Activated CD4-positive, alpha-beta T cell treated with anti-CD3 and anti-CD28 coated beads for 36 hours (primary cell): ENCODE results near the gene RPL10. TPM values are rescaled to one million over a fixed set of nuclear protein-coding genes. Genes with fewer than 3 reads are reported as not detected.

Experiments used
- ATAC-seq: fragments of 200-7000 bp; cut with Tn5 transposase; one replicate; pipeline ENCODE4 v1.10.0; 2021; ENCODE audit warnings: mild to moderate bottlenecking, moderate library complexity
- CTCF ChIA-PET: fragments of 350-600 bp; sonication (Branson Sonifier 250); formaldehyde crosslinking; loops from one replicate; lab custom pipeline; 2021; ENCODE audit warnings: antibody characterized with exemption; lab: Charles Lee
- POLR2A ChIA-PET: fragments of 350-600 bp; sonication (Branson Sonifier 250); formaldehyde crosslinking; loops from one replicate; lab custom pipeline; 2021; ENCODE audit warnings: antibody characterized with exemption, inconsistent platforms; lab: Charles Lee
- DNase-seq: peaks from one replicate; pipeline ENCODE4 v3.0.0-alpha.2; 2020
- H3K27ac Mint-ChIP-seq: one replicate; pipeline ENCODE4 v1.8.0; 2021; ENCODE audit warnings: mixed read lengths
- H3K27me3 Mint-ChIP-seq: one replicate; pipeline ENCODE4 v1.8.0; 2021; ENCODE audit warnings: mixed read lengths
- H3K36me3 Mint-ChIP-seq: one replicate; pipeline ENCODE4 v1.8.0; 2021; ENCODE audit warnings: low read depth, mixed read lengths
- H3K4me1 Mint-ChIP-seq: one replicate; pipeline ENCODE4 v1.8.0; 2021; ENCODE audit warnings: mixed read lengths
- H3K4me3 Mint-ChIP-seq: one replicate; pipeline ENCODE4 v1.8.0; 2021; ENCODE audit warnings: mild to moderate bottlenecking, moderate library complexity, mixed read lengths
- H3K9me3 Mint-ChIP-seq: one replicate; pipeline ENCODE4 v1.8.0; 2021; ENCODE audit warnings: low read depth, mixed read lengths
- intact Hi-C, 2 experiments: fragments of 100-400 bp; cut with DNase I in 1 of 2; cut with micrococcal nuclease in 1 of 2; formaldehyde crosslinking; loops; one replicate each; pipeline versions ENCODE4 v1.14.2 to v1.15.1; 2022 to 2024; cut with DNase I, micrococcal nuclease
- total RNA-seq, 2 experiments: library from RNA; stranded (reverse); gene quantifications; one replicate each; pipeline ENCODE4 v1.2.3, GENCODE V29; 2021

Gene RPL10
- total RNA-seq, 2 experiments from 2014 or later = 1,286 to 2,705 TPM

DNA sequence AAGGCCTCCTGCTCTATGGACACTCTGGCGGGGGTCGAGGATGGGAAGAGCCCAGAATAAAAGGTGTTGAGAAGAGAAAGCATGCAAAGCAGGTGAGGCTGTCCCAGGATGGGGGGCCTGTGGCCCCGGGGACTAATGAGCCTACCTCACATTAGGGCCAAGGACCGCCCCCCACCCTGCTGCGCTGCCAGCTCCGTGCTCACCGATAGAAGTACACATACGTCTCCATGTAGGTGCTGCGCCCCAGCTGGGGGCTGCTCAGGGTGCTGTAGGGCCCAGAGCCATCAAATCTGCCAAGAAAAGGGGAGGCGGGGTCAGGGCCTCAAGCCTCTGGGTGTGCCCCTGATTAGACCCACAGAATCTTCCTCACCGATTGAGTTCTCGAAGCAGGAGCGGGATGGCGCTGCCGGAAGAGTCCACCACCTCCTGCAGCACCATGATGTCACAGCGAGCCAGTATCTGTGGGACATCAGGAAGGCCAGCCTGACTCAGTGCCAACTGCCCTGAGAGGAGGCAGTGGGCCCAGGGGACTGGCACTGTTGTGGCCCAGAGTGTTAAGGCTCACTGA is 6.5 kb downstream of the RPL10 start:
- H3K4me1 Mint-ChIP-seq = peaks cover 6% of the 10 kb centered on the region
- H3K4me3 Mint-ChIP-seq = no peak overlapping the region
- H3K9me3 Mint-ChIP-seq = no peaks in the 10 kb centered on the region
- ATAC-seq (no peak), DNase-seq (no peak)
- peaks cover 16% of the 10 kb centered on the region for H3K36me3 Mint-ChIP-seq
- intact Hi-C loops = no loop called here
- no peaks in the 10 kb centered on the region for H3K27me3 Mint-ChIP-seq
- ChIA-PET CTCF (no interaction called here), POLR2A (interaction anchor here (1.1 kb wide), 1 partner anchor 79 kb away, joined by 3 read pairs; no protein-coding TSS in a partner anchor)
- no peak overlapping the region for H3K27ac Mint-ChIP-seq

DNA sequence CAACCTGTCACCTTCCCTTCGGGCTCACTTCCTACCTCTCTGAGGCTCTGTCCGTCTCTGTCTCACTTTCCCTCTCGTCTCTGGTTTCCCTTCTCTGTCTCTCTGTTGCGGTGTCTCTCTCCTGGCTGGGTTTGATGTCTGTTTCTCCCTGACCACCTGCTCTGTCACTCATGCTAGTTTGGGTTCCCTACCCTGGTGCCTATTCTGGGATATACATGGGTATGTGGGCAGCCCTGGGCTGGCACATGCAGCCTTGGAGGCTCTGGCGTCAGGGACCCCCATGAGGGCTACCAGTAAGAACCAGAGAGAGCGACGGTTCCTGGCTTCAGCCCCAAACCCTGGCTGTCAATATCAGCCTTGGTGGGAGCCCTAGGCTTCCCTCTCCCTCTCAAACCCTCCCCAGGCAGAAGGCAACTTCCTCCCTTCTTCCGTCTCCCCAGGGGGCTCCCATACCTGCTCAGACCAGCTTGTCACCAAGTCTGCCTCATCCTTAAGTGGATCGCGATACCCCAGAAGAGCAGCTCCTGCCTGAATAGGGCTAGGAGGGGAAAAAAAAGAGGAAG is 10.6 kb downstream of the RPL10 start:
- Mint-ChIP-seq H3K4me1 (peaks cover 13% of the 10 kb centered on the region), H3K4me3 (peak overlapping the region; percentile 64), H3K27me3 (no peaks in the 10 kb centered on the region), H3K27ac (no peak overlapping the region), H3K36me3 (peaks cover 5% of the 10 kb centered on the region), H3K9me3 (no peaks in the 10 kb centered on the region)
- CTCF ChIA-PET = interaction anchor here (0.9 kb wide), 1 partner anchor 127 kb away, joined by 3 read pairs; no protein-coding TSS in a partner anchor
- no peak for ATAC-seq
- POLR2A ChIA-PET = interaction anchor here (1.0 kb wide), 1 partner anchor 11 kb away, joined by 5 read pairs; the partner anchor contains the start of gene RPL10
- DNase-seq = no peak
- intact Hi-C loops = no loop called here

DNA sequence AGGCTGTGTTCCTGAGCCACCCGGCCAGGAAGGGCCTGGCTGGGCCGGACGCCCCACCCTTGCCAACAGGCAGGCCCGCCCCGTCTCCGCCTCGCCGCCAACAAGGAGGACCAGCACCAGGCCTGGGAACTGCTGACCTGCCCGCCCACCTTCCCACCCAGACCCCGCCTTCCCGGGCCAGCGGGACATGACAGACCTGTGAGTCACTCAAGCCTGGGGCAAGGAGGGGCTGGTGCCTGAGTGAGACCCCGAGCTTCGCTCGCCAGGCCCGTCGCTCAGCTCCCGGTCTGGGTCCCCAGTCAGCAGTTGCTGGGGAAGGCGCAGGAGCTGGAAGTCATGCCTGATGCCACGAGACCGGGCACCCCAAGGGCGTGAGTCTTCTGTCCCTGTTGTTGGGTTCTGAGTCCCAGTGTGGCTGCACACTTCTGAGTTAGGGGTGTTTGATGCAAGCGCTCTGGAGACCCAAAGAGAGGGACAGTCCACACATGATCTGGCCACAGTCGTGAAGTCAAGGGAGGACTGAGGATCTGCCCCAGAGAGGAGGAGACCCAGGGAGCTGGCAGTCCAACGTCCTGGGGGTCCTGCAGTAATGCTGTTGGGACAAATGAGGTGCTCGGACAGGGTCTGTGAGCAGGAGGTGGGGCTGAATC is 11.2 kb downstream of the RPL10 start, which contains the start of gene DNASE1L1:
Gene DNASE1L1 (minus strand): TSS at position 33 of the 650 bp plus-strand sequence. CDS start 3,686 bp downstream, outside the sequence.
- Mint-ChIP-seq H3K9me3 (no peaks in the 10 kb centered on the region), H3K27me3 (no peaks in the 10 kb centered on the region), H3K36me3 (peaks cover 7% of the 10 kb centered on the region), H3K4me3 (peak within 1 kb of the TSS; percentile 64), H3K27ac (peak within 1 kb of the TSS; percentile 47), H3K4me1 (peaks cover 13% of the 10 kb centered on the region)
- DNase-seq = peak; percentile 32
- intact Hi-C loops = no loop called here
- no peak for ATAC-seq
- ChIA-PET CTCF (no interaction called here), POLR2A (interaction anchor here (1.0 kb wide), 1 partner anchor 12 kb away, joined by 5 read pairs; the partner anchor contains the start of gene RPL10)

DNA sequence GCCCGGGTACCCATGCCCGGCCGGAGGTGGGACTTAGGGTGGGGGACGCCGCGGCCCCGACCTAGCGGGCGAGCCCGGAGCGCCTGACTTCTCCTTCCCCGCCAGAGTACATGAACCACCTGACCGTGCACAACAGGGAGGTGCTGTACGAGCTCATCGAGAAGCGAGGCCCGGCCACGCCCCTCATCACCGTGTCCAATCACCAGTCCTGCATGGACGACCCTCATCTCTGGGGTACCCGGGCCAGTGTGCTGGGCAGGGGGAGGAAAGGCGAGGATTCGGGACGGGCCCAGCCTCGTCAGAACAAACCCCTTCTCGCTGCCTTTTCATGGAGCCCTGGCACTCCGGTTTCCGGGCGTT is 13.8 kb downstream of the RPL10 start:
- Mint-ChIP-seq H3K36me3 (peaks cover 10% of the 10 kb centered on the region), H3K27me3 (no peaks in the 10 kb centered on the region), H3K4me3 (peak overlapping the region; percentile 86), H3K4me1 (peaks cover 13% of the 10 kb centered on the region), H3K27ac (peak overlapping the region; percentile 68), H3K9me3 (no peaks in the 10 kb centered on the region)
- CTCF ChIA-PET = interaction anchor here (0.6 to 1.1 kb wide), 2 partner anchors 15 to 81 kb away, joined by 4 to 5 read pairs; no protein-coding TSS in a partner anchor
- DNase-seq (peak; percentile 76), ATAC-seq (peak; percentile 81)
- intact Hi-C loops = loop anchor here (1.0 to 5.0 kb wide), 6 partner anchors 14 to 104 kb away; partner anchors contain the start of genes ATP6AP1 (in 2 of the 2), FAM3A (in 1 of the 2), LAGE3 (in 1 of the 2) and PLXNA3 (in 1 of the 2)
- POLR2A ChIA-PET = interaction anchor here (0.5 to 1.2 kb wide), 3 partner anchors 13 to 44 kb away, joined by 3 to 7 read pairs (median 4); partner anchors contain the start of genes ATP6AP1 and RPL10

DNA sequence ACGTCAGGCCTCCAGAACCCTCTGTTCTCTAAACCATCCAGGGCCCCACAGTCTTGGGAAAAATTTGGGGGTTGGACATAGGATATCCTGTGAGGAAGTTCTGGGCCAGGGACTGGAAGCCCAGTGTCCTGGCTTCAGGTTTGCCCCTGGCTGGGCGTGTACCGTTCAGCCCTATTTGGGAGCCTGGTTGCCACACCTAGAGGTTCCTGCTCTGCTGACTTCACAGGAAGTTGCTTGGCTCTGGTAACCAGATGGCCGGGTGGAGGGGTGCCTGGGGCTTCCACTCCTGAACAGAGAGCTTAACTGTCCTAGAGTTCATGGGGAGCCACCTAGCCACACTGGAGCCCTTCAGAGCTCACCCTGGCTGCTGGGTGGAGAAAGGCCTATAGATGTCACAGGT is 14.3 kb downstream of the RPL10 start:
- Mint-ChIP-seq H3K36me3 (peaks cover 10% of the 10 kb centered on the region), H3K9me3 (no peaks in the 10 kb centered on the region), H3K27ac (peak overlapping the region; percentile 68), H3K27me3 (no peaks in the 10 kb centered on the region), H3K4me3 (peak overlapping the region; percentile 86), H3K4me1 (peaks cover 13% of the 10 kb centered on the region)
- intact Hi-C loops = loop anchor here (1.0 to 5.0 kb wide), 4 partner anchors 16 to 104 kb away; partner anchors contain the start of genes ATP6AP1 (in 1 of the 2), FAM3A (in 1 of the 2), LAGE3 (in 1 of the 2) and PLXNA3 (in 1 of the 2)
- DNase-seq (peak; percentile 52), ATAC-seq (peak; percentile 49)
- CTCF ChIA-PET = interaction anchor here (0.5 to 1.1 kb wide), 3 partner anchors 15 to 99 kb away, joined by 3 to 5 read pairs (median 4); no protein-coding TSS in a partner anchor
- POLR2A ChIA-PET = interaction anchor here (1.0 to 1.2 kb wide), 2 partner anchors 14 to 16 kb away, joined by 4 to 7 read pairs; partner anchors contain the start of genes ATP6AP1 and RPL10

DNA sequence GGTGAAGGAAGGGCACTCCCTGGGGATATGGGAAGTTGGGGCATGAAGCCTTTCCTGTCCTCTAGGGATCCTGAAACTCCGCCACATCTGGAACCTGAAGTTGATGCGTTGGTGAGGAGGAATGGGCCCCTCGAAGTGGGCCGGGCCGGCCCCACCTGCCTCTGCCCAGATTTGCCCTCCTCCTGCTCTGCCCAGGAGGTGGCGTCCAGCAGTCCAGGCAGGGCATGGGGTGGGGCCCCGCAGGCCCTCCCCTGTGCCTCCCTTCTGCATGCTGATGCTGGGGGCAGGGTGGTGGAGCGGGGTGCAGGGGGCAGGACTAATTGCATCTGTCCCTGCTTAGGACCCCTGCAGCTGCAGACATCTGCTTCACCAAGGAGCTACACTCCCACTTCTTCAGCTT is 15.0 kb downstream of the RPL10 start:
- intact Hi-C loops = loop anchor here (2.0 to 5.0 kb wide), 2 partner anchors 16 to 44 kb away; partner anchors contain the start of genes ATP6AP1 (in 1 of the 2) and PLXNA3 (in 1 of the 2)
- no peak for DNase-seq
- H3K9me3 Mint-ChIP-seq = no peaks in the 10 kb centered on the region
- ChIA-PET CTCF (interaction anchor here (0.5 kb wide), 1 partner anchor 98 kb away, joined by 3 read pairs; no protein-coding TSS in a partner anchor), POLR2A (no interaction called here)
- H3K4me1 Mint-ChIP-seq = peaks cover 13% of the 10 kb centered on the region
- no peak overlapping the region for H3K27ac Mint-ChIP-seq
- H3K36me3 Mint-ChIP-seq = peaks cover 10% of the 10 kb centered on the region
- no peak for ATAC-seq
- no peaks in the 10 kb centered on the region for H3K27me3 Mint-ChIP-seq
- peak overlapping the region; percentile 86 for H3K4me3 Mint-ChIP-seq

DNA sequence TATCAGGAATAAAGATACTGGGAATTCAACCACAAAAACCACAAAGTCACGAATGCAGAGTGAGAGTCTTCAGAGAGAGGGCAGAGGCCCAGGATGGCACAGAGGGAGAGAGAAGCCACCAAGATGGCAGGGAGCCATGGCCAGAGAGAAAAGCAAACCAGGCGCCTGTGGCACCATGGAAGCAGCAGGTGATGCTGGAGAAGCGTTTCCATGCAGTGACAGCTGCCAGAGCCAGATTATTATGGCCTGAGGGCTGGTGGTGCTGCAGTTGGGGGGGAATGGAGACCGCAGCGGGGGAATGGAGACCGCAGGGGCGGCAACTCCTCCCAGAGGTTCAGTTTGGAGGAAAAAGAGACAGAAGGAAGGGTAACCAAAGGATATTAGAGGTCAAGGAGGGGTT is 19.0 kb downstream of the RPL10 start:
- no peak overlapping the region for H3K4me3 Mint-ChIP-seq
- H3K9me3 Mint-ChIP-seq = no peaks in the 10 kb centered on the region
- POLR2A ChIA-PET = no interaction called here
- DNase-seq (no peak), ATAC-seq (no peak)
- no peaks in the 10 kb centered on the region for H3K27me3 Mint-ChIP-seq
- peaks cover 9% of the 10 kb centered on the region for H3K4me1 Mint-ChIP-seq
- intact Hi-C loops = no loop called here
- CTCF ChIA-PET = no interaction called here
- H3K36me3 Mint-ChIP-seq = peaks cover 12% of the 10 kb centered on the region
- no peak overlapping the region for H3K27ac Mint-ChIP-seq

DNA sequence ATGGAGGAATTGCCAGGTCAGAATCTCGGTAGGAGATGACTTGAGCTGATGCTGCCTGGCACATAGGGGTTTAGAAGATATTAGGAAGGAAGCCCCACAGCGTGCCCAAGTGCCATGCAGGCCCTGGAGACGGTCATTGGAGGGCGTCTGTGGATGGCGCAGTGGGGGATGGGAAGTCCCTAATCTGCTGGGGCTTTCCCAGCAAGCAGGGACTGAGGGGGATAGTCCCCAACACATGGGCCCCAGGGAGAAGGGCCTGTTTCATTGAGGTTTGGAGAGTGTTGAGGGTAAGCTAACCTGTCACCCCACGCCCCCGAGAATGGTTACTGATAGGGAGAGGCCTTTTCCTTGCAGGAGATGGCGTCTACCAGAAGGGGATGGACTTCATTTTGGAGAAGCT is 21.0 kb downstream of the RPL10 start:
- DNase-seq = no peak
- Mint-ChIP-seq H3K27ac (no peak overlapping the region), H3K36me3 (peaks cover 5% of the 10 kb centered on the region), H3K4me1 (peaks cover 3% of the 10 kb centered on the region), H3K9me3 (no peaks in the 10 kb centered on the region), H3K27me3 (no peaks in the 10 kb centered on the region), H3K4me3 (no peak overlapping the region)
- no peak for ATAC-seq
- intact Hi-C loops = no loop called here
- ChIA-PET POLR2A (no interaction called here), CTCF (no interaction called here)

DNA sequence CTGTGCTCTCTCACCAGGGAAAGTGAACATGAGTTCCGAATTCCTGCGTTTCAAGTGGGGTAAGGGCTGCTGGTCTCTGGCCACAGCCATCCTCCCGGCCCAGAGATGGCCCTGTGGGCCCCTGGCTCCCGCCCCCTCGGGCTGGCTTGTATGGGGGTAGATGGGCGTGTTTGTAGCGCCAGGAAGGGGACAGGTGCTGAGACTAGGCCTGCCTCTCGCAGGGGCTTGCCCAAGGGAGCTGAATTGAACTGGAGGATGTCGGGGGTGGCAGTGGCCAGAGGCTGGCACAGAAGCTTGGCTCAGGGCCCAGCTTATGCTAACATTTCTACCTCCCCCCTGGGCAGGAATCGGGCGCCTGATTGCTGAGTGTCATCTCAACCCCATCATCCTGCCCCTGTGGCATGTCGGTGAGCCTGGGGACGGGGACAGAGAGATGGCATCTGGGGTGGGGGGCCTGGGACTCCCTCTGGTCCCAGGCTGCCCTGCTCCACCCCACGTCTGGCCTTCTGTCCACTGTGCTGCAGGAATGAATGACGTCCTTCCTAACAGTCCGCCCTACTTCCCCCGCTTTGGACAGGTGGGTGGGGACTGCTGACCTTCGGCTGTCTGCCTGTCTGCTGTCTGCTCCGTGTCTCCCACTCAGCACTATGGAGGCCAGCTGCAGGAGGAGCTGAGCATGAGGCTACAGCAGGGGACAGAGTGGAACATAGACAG is 21.7 kb downstream of the RPL10 start:
- no peak overlapping the region for H3K4me3 Mint-ChIP-seq
- CTCF ChIA-PET = no interaction called here

DNA sequence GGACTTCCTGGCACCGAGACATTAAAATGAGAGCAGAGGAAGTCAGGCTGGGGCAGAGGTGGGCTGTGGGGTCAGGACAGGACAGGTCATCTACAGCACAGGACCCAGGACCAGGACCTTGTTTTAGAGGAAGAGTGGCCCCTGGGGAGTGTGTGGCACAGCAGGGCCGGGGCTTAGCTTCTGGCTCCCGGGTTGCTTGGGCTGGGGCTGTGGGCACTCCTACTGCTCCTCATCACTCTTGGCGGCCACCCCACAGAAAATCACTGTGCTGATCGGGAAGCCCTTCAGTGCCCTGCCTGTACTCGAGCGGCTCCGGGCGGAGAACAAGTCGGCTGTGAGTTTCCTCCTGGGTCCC is 22.2 kb downstream of the RPL10 start:
- no peak for DNase-seq
- Mint-ChIP-seq H3K27me3 (no peaks in the 10 kb centered on the region), H3K9me3 (no peaks in the 10 kb centered on the region), H3K4me3 (no peak overlapping the region), H3K36me3 (peaks cover 3% of the 10 kb centered on the region), H3K27ac (no peak overlapping the region), H3K4me1 (peaks cover 6% of the 10 kb centered on the region)
- intact Hi-C loops = no loop called here
- ATAC-seq = no peak
- CTCF ChIA-PET = no interaction called here
- POLR2A ChIA-PET = no interaction called here

More for the DNA sequence above, 21.7 kb downstream of the RPL10 start:
- no peak overlapping the region for H3K27ac Mint-ChIP-seq
- H3K4me1 Mint-ChIP-seq = peaks cover 6% of the 10 kb centered on the region
- ATAC-seq (no peak), DNase-seq (no peak)
- POLR2A ChIA-PET = no interaction called here
- intact Hi-C loops = no loop called here
- H3K27me3 Mint-ChIP-seq = no peaks in the 10 kb centered on the region
- no peaks in the 10 kb centered on the region for H3K9me3 Mint-ChIP-seq
- peaks cover 5% of the 10 kb centered on the region for H3K36me3 Mint-ChIP-seq
